Natural killer cell (primary cell): Measurements from ENCODE around the gene MED27. TPM values are rescaled to one million over a fixed set of nuclear protein-coding genes. Genes with fewer than 3 reads are reported as not detected.
A peak's percentile ranks its signal among the peaks of the same experiment; 100 is the strongest.

ENCODE experiments used
- ATAC-seq, 3 donors: fragments of 150-1000 bp in 2 of 3; fragments of 200-7000 bp in 1 of 3; cut with Tn5 transposase; 1 replicate in 1 of 3; 2 replicates in 2 of 3; pipeline ENCODE4 v1.10.0; 2021; ENCODE audit warnings: mild to moderate bottlenecking in 2 of 3, moderate library complexity in 2 of 3
- DNase-seq, 2 donors: peaks; one replicate each; pipeline versions ENCODE4 v3.0.0 to v3.0.0-alpha.2; 2013 to 2021; ENCODE audit warnings: mixed read lengths in 1 of 2
- H3K27ac ChIP-seq: one replicate; pipeline ENCODE4 v1.5.1; 2013; ENCODE audit warnings: mild to moderate bottlenecking, low read length
- H3K27me3 ChIP-seq: one replicate; pipeline ENCODE4 v1.6.1; 2013; ENCODE audit warnings: low read length; ENCODE audit not compliant: control insufficient read depth, insufficient read depth
- H3K36me3 ChIP-seq: one replicate; pipeline ENCODE4 v1.6.1; 2013; ENCODE audit warnings: low read length; ENCODE audit not compliant: control insufficient read depth, insufficient read depth
- H3K4me1 ChIP-seq: one replicate; pipeline ENCODE4 v1.6.1; 2013; ENCODE audit warnings: low read length; ENCODE audit not compliant: control insufficient read depth, insufficient read depth
- H3K4me3 ChIP-seq: one replicate; pipeline ENCODE4 v1.5.1; 2013; ENCODE audit warnings: low read length
- H3K9me3 ChIP-seq: one replicate; pipeline ENCODE4 v1.6.1; 2013; ENCODE audit warnings: low read length; ENCODE audit not compliant: control insufficient read depth, insufficient read depth
- H3K27ac Mint-ChIP-seq, 2 donors: one replicate each; pipeline ENCODE4 v1.8.0; 2022; ENCODE audit warnings: mild to moderate bottlenecking in 2 of 2, mixed read lengths in 2 of 2, moderate library complexity in 1 of 2
- H3K27me3 Mint-ChIP-seq, 2 donors: one replicate each; pipeline ENCODE4 v1.8.0; 2022; ENCODE audit warnings: low read depth in 2 of 2, mixed read lengths in 2 of 2
- H3K36me3 Mint-ChIP-seq: one replicate; pipeline ENCODE4 v1.8.0; 2022; ENCODE audit warnings: mixed read lengths
- H3K4me1 Mint-ChIP-seq, 2 donors: one replicate each; pipeline ENCODE4 v1.8.0; 2022; ENCODE audit warnings: mixed read lengths in 2 of 2
- H3K4me3 Mint-ChIP-seq: one replicate; pipeline ENCODE4 v1.8.0; 2022; ENCODE audit warnings: mild to moderate bottlenecking, moderate library complexity, mixed read lengths
- H3K9me3 Mint-ChIP-seq, 2 donors: one replicate each; pipeline ENCODE4 v1.8.0; 2022; ENCODE audit warnings: mixed read lengths in 2 of 2
- WGBS: methylation state at CpG from one replicate; pipeline ENCODE4 v1.1.7; 2013; ENCODE audit warnings: missing lambda C conversion rate; ENCODE audit not compliant: insufficient coverage; 5-methylcytosine and 5-hydroxymethylcytosine counted together
- intact Hi-C: fragments of 100-400 bp; cut with micrococcal nuclease; formaldehyde crosslinking; loops from one replicate; pipeline ENCODE4 v1.14.2; 2022
- total RNA-seq, 4 donors: library from RNA; stranded (reverse); fragments of 120-200 nt in 1 of 4; gene quantifications; one replicate each; pipeline versions ENCODE4 v1.2.3 to v1.2.4, GENCODE V29; 2013 to 2022
- TF ChIP-seq, protein P1 (sequence below): fragments of 200-600 bp; IDR thresholded peaks from one replicate; pipeline ENCODE4 v1.8.0; 2022; ENCODE audit warnings: antibody characterized with exemption

Gene MED27
- total RNA-seq, 3 donors from 2014 or later (not counting 1 experiment from before 2014, with no cell fraction given): 24.4 to 27.3 (median 26.9) TPM

DNA sequence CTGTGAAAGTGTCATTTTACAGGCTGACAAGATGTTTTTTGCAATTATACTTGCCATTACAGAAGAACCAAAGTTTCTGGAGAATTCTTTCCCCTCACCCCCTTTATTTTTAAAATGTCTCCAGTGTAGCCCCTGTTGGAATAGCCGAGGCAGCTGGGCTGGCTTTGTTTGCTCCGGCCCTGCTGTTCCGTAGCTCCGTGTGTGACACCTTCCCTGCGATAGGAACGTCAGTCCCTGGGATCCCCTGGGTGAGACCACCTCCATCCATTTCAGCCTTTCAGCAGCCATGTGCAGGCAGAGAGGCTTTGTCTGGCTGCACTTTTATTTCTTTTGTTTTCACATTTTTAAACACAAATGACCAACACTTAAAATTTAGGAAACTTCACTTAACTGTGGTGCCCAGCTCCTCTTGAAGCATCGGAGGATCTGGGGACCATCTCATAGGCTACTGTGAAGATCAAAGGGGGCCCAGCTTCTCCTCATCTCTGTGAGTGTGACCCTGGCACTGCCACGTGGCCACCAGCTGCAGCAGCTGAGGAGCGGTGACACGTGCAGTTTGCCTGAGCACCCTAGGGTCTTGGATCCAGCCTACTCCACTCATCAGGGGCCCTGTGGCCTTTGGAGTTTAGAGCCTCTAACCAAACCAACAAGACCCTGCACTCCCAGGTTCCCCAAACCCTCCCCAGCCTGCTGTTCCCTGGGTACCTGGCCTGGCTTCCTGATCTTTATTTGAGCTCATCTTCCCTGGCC, 214.0 kb downstream of the MED27 start:
- Histone ChIP-seq H3K9me3 (no peaks in the 10 kb centered on the region), H3K4me3 (no peak overlapping the region), H3K36me3 (peaks cover 8% of the 10 kb centered on the region), H3K4me1 (no peaks in the 10 kb centered on the region), H3K27me3 (no peaks in the 10 kb centered on the region), H3K27ac (no peak overlapping the region)
- Mint-ChIP-seq H3K4me3 (no peak overlapping the region), H3K27ac (peak overlapping the region in 1 of 2 donors; percentile 56), H3K27me3 (no peaks in the 10 kb centered on the region), H3K4me1 (no peaks in the 10 kb centered on the region), H3K9me3 (no peaks in the 10 kb centered on the region), H3K36me3 (no peaks in the 10 kb centered on the region)
- DNase-seq (no peak), ATAC-seq (no peak)
- WGBS: 94% methylated on average over 10 of the region's 10 CpGs
- TF ChIP-seq, protein P1, sequence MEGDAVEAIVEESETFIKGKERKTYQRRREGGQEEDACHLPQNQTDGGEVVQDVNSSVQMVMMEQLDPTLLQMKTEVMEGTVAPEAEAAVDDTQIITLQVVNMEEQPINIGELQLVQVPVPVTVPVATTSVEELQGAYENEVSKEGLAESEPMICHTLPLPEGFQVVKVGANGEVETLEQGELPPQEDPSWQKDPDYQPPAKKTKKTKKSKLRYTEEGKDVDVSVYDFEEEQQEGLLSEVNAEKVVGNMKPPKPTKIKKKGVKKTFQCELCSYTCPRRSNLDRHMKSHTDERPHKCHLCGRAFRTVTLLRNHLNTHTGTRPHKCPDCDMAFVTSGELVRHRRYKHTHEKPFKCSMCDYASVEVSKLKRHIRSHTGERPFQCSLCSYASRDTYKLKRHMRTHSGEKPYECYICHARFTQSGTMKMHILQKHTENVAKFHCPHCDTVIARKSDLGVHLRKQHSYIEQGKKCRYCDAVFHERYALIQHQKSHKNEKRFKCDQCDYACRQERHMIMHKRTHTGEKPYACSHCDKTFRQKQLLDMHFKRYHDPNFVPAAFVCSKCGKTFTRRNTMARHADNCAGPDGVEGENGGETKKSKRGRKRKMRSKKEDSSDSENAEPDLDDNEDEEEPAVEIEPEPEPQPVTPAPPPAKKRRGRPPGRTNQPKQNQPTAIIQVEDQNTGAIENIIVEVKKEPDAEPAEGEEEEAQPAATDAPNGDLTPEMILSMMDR: no peak
- intact Hi-C loops: no loop called here

DNA sequence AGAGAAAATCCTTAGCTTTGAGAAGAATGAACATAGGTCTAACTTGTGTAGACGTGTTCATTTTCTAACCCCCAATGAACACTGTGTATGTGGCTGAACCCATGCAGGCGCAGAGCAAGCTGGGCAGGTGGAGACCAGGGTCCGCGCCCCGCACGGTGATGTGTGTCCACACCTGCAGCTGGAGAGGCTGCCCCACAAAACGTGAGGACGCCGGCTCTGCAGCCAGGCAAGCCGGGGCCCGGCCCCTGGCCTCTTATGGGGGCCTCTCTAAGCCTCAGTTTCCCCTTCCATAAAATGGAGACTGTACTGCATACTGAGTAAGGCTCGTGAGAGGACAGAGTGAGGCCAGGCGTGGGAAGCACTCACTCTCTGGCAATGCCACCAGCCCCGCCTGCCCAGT, 215.1 kb downstream of the MED27 start:
- intact Hi-C loops: no loop called here
- no peaks in the 10 kb centered on the region for H3K36me3 Mint-ChIP-seq
- no peaks in the 10 kb centered on the region for H3K4me1 ChIP-seq

DNA sequence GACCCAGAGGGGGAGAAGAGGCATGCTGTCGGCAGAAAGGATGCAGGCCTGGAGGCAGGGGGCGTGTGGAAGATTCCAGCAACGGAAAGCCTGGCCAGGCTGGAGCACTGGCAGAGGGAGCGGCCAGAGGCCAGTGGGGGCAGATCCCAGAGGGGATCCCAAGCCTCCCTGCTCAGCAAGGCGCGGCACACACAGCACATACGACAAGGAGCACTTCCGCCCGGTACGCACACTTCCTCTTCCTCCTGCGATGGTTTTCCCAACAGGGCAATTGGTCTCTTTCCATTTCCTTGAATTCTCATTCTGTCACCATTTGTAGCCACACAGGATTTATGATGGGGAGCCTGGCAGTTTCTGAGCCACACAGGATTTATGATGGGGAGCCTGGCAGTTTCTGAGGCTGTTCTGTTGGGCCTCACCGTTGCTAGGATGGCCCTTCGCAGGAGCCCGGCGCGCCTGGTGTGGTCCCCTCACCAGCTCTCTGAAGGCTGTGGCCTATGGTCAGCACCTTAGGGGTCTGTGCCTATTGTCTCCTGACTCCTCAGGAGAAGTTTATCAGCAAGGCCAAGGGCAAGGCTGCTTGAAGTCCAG, 216.3 kb downstream of the MED27 start:
- intact Hi-C loops: no loop called here
- Histone ChIP-seq H3K27ac (no peak overlapping the region), H3K4me3 (no peak overlapping the region), H3K4me1 (no peaks in the 10 kb centered on the region), H3K36me3 (peaks cover 18% of the 10 kb centered on the region), H3K9me3 (no peaks in the 10 kb centered on the region), H3K27me3 (no peaks in the 10 kb centered on the region)
- no peak for ATAC-seq
- Mint-ChIP-seq H3K4me1 (no peaks in the 10 kb centered on the region), H3K9me3 (no peaks in the 10 kb centered on the region), H3K27ac (no peak overlapping the region), H3K4me3 (no peak overlapping the region), H3K36me3 (no peaks in the 10 kb centered on the region), H3K27me3 (no peaks in the 10 kb centered on the region)
- 90% methylated on average over 16 of the region's 16 CpGs for WGBS
- TF ChIP-seq, protein P1: no peak
- DNase-seq: no peak

More for the DNA sequence above, 215.1 kb downstream of the MED27 start:
- no peak overlapping the region for H3K27ac Mint-ChIP-seq
- no peak for DNase-seq
- no peak overlapping the region for H3K4me3 Mint-ChIP-seq
- no peak for ATAC-seq
- WGBS: 97% methylated on average over 14 of the region's 14 CpGs
- no peaks in the 10 kb centered on the region for H3K9me3 ChIP-seq
- H3K27ac ChIP-seq: no peak overlapping the region
- H3K9me3 Mint-ChIP-seq: no peaks in the 10 kb centered on the region
- H3K36me3 ChIP-seq: peaks cover 17% of the 10 kb centered on the region
- TF ChIP-seq, protein P1: no peak
- no peak overlapping the region for H3K4me3 ChIP-seq
- H3K27me3 ChIP-seq: no peaks in the 10 kb centered on the region
- no peaks in the 10 kb centered on the region for H3K27me3 Mint-ChIP-seq
- H3K4me1 Mint-ChIP-seq: no peaks in the 10 kb centered on the region
